Adrenal gland (tissue), 12 donors: Measurements from ENCODE around the gene BRD7. TPM values are rescaled to one million over a fixed set of nuclear protein-coding genes. Genes with fewer than 3 reads are reported as not detected.

Source experiments
- DNase-seq, 7 donors: peaks; one replicate each; pipeline ENCODE4 v3.0.0-alpha.2; 2019 to 2020
- H3K27ac ChIP-seq, 5 donors: fragments of 200-600 bp; sonication (generic) in 4 of 5; 1 replicate in 3 of 5; 2 replicates in 2 of 5; pipeline versions ENCODE4 v1.5.1 to v1.8.0; 2016 to 2020; ENCODE audit warnings: mild to moderate bottlenecking in 1 of 5
- H3K27me3 ChIP-seq: fragments of 200-600 bp; 2 replicates; pipeline ENCODE4 v1.8.0; 2021
- H3K36me3 ChIP-seq, 2 donors: fragments of 200-600 bp; replicated peaks in 1 of 2; 1 replicate in 1 of 2; 2 replicates in 1 of 2; pipeline versions ENCODE4 v1.5.1 to v1.8.0; 2018 to 2022
- H3K4me1 ChIP-seq, 2 donors: fragments of 200-600 bp; replicated peaks in 1 of 2; 1 replicate in 1 of 2; 2 replicates in 1 of 2; pipeline versions ENCODE4 v1.5.1 to v1.8.0; 2018 to 2021
- H3K4me3 ChIP-seq, 4 donors: fragments of 200-600 bp; sonication (generic) in 3 of 4; one replicate each; pipeline ENCODE4 v1.5.1; 2016 to 2018
- H3K9me3 ChIP-seq, 3 donors: fragments of 200-600 bp; sonication (generic) in 1 of 3; replicated peaks in 1 of 3; 1 replicate in 2 of 3; 2 replicates in 1 of 3; pipeline versions ENCODE4 v1.5.1 to v1.8.0; 2016 to 2021
- POLR2A ChIP-seq, 2 donors: fragments of 450-650 bp; IDR thresholded peaks; one replicate each; pipeline ENCODE4 v1.6.1; 2017; ENCODE audit warnings: antibody characterized with exemption in 2 of 2, mild to moderate bottlenecking in 2 of 2, moderate library complexity in 1 of 2
- WGBS, 4 donors: extraction: QIAGEN DNeasy Blood & Tissue Kit in 2 of 4; methylation state at CpG; one replicate each; pipeline versions ENCODE4 v1.1.5 to v1.1.7; 2013 to 2017; 5-methylcytosine and 5-hydroxymethylcytosine counted together
- intact Hi-C, 2 donors: fragments of 100-400 bp; cut with DNase I; formaldehyde crosslinking; loops; one replicate each; pipeline versions ENCODE4 v1.14.1 to v1.15.0; 2022 to 2023
- polyA plus RNA-seq, 3 donors: library from polyadenylated mRNA; stranded (reverse); fragments of 200-250 nt in 2 of 3; fragments of 350-450 nt in 1 of 3; fragmentation: Illumina TruSeq in 1 of 3; extraction: RNeasy Lipid Tissue Mini Kit (QIAGEN cat#74804) in 1 of 3; gene quantifications; one replicate each; pipeline ENCODE4 v1.2.3, GENCODE V29; 2013 to 2014
- total RNA-seq, 9 donors: library from RNA; depleted of rRNA in 4 of 9; stranded (reverse); fragments of >200 nt in 4 of 9; fragments of 120-200 nt in 1 of 9; fragmentation: NEBNext Ultra II Directional in 1 of 9; extraction: Animal tissue kit (Norgen Biotek cat#: 25700) in 1 of 9; gene quantifications; one replicate each; pipeline versions ENCODE4 v1.1.0 to v1.2.4, GENCODE V29; 2013 to 2023
- TF ChIP-seq, protein P1 (sequence below), 6 experiments: fragments of 450-650 bp in 4 of 6; fragments of 200-600 bp in 2 of 6; sonication (generic) in 1 of 6; IDR thresholded peaks; 1 replicate in 5 of 6; 2 replicates in 1 of 6; pipeline versions ENCODE4 v1.5.1 to v1.8.0; 2016 to 2021; ENCODE audit warnings: antibody characterized with exemption in 6 of 6, mild to moderate bottlenecking in 2 of 6, moderate library complexity in 1 of 6
- donor health status: healthy with polysubstance abuse.
- donor health status: Bipolar disorder and iron deficiency.
- donor health status: DM: yes; HTN: yes; CAD: no.
- donor health status: DM: no; HTN: no; CAD: no.
- donor health status: DM: no; HTN: no; CAD: no.
- donor health status: DM: yes; HTN: yes; CAD: no.

The BRD7 gene
- total and polyA plus RNA-seq, 12 donors = 37.2 to 117 (median 58.7) TPM

DNA sequence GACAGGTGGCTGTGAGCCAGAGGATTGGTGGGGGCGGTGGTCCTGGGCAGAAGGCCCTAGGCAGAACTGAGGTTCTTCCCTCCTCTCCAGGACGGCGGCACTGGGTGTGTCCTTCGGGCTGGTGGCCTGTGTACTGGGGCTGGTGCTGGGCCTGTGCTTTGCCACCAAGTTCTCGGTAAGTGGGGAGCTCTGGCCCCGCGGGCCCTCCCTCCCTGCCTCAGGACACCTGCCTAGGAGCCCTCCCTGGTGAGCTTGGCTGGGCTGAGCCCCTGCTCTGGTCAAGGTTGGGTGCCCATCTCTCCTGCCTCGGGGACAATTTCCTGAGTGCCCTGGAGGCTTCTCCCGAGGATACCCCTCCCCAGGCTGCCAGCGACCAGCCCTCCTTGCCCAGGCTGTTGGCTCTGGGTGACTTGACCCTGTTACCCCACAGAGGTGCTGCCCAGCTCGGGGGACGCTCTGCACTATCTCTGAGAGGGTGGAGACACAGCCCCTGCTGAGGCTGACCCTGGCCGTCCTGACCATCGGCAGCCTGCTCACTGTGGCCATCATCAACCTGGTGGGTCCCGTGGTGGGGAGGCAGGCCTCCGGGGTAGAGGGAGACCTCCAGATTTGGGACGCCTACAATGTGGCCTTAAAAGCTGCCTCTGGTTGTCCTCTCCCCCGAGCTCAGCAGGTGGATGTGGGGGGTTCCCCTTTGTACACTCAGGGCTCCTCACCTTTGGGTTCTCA lies 60.4 kb downstream of the BRD7 start:
- intact Hi-C loops = no loop called here
- no peak overlapping the region for H3K27ac ChIP-seq
- DNase-seq = peak in 4 of 7 donors; percentile 10 to 43 (median 16)
- H3K4me1 ChIP-seq = peaks cover 0 to 12% of the 10 kb centered on the region in 2 donors
- no peaks in the 10 kb centered on the region for H3K27me3 ChIP-seq
- WGBS, 4 donors = 91 to 95% (median 94%) methylated on average over 8 to 18 of the region's 18 CpGs; no CpG with 5 or more reads in 1 of the 4 donors
- TF ChIP-seq, protein P1, sequence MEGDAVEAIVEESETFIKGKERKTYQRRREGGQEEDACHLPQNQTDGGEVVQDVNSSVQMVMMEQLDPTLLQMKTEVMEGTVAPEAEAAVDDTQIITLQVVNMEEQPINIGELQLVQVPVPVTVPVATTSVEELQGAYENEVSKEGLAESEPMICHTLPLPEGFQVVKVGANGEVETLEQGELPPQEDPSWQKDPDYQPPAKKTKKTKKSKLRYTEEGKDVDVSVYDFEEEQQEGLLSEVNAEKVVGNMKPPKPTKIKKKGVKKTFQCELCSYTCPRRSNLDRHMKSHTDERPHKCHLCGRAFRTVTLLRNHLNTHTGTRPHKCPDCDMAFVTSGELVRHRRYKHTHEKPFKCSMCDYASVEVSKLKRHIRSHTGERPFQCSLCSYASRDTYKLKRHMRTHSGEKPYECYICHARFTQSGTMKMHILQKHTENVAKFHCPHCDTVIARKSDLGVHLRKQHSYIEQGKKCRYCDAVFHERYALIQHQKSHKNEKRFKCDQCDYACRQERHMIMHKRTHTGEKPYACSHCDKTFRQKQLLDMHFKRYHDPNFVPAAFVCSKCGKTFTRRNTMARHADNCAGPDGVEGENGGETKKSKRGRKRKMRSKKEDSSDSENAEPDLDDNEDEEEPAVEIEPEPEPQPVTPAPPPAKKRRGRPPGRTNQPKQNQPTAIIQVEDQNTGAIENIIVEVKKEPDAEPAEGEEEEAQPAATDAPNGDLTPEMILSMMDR (IDR thresholded peaks at IDR 0.05) = no peak
- TF ChIP-seq POLR2A (IDR thresholded peaks at IDR 0.05) = no peak
- H3K9me3 ChIP-seq = no peaks in the 10 kb centered on the region
- H3K4me3 ChIP-seq = no peak overlapping the region
- H3K36me3 ChIP-seq = peaks cover 0 to 9% of the 10 kb centered on the region in 2 donors

DNA sequence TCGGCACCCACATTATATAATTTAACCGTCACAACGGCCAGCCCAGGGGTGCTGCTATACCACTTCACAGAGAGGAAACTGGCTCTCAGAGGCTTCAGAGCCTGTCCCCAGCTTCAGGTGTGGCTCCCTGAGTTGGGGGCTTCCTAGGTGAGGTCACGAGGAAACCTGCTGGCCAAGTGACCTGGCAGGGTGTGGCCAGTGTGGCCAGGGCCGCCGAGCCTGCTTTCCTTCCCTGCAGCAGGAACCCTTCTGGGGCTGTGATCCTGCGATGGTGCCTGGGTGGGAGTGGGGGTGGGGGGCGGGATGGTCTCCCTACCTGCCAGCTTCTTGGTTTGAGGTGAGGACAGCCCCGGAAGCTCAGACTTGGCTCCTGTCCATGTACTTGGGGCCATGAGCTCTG lies 62.5 kb downstream of the BRD7 start:
- Histone ChIP-seq H3K4me1 (peaks cover 0 to 12% of the 10 kb centered on the region in 2 donors), H3K27ac (no peak overlapping the region), H3K9me3 (no peaks in the 10 kb centered on the region), H3K36me3 (no peaks in the 10 kb centered on the region), H3K27me3 (no peaks in the 10 kb centered on the region), H3K4me3 (no peak overlapping the region)
- TF ChIP-seq, protein P1 (IDR thresholded peaks at IDR 0.05) = no peak
- no peak for TF ChIP-seq POLR2A (IDR thresholded peaks at IDR 0.05)
- intact Hi-C loops = no loop called here
- DNase-seq = peak in 4 of 7 donors; percentile 4 to 25 (median 12)
- WGBS, 4 donors = 72 to 75% (median 74%) methylated on average over 5 to 9 of the region's 9 CpGs

DNA sequence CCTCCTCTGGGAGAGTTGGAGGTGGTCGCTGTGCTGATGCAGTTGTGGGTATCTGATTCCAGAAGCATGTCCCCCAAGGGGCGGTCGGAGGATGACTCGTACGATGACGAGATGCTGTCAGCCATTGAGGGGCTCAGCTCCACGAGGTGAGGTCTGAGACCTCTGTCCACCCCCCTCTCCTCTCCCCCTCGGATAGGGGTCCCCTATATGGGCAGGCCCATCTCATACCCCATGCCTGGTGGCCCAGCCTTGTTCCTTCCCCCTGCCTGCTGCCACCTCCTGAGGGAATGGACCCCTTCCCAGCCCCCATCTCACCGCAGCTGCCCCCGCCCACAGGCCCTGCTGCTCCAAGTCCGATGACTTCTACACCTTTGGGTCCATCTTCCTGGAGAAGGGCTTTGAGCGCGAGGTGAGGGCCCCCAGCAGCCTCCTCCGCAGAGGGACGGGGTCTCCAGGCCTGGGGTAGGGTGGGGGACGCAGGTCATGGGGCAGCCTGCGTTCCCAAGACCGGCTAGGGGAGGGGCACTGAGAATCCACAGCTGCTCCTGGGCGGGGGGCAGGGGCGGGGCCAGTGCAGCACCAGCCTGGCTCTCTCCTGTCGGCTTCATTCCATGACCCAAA lies 63.2 kb downstream of the BRD7 start:
- intact Hi-C loops = no loop called here
- TF ChIP-seq POLR2A (IDR thresholded peaks at IDR 0.05) = no peak
- TF ChIP-seq, protein P1 (IDR thresholded peaks at IDR 0.05) = no peak
- no peaks in the 10 kb centered on the region for H3K9me3 ChIP-seq
- DNase-seq = peak in 4 of 7 donors; percentile 7 to 44 (median 14)
- peaks cover 0 to 11% of the 10 kb centered on the region in 2 donors for H3K4me1 ChIP-seq
- H3K27ac ChIP-seq = no peak overlapping the region
- H3K36me3 ChIP-seq = no peaks in the 10 kb centered on the region
- no peak overlapping the region for H3K4me3 ChIP-seq
- WGBS, 4 donors = 82 to 94% (median 91%) methylated on average over 9 to 21 of the region's 21 CpGs
- no peaks in the 10 kb centered on the region for H3K27me3 ChIP-seq
